ENCODE measurements around the gene TTF2. TPM values are rescaled to one million over a fixed set of nuclear protein-coding genes. Genes with fewer than 3 reads are reported as not detected.

The TTF2 gene
- total RNA-seq, 1 donor from 2014 or later = 36.1 TPM

GRCh38 chr1:117142200-117142599 lies 82.1 kb downstream of the TTF2 start:
- Histone ChIP-seq H3K4me3 (no peak overlapping the region), H3K4me2 (no peak overlapping the region), H2AFZ (replicated peaks) (no peak overlapping the region), H3K27me3 (no peaks in the 10 kb centered on the region), H3K27ac (no peak overlapping the region), H3K4me1 (peaks cover 10% of the 10 kb centered on the region), H3K9me3 (ENCODE audit: low read depth) (no peaks in the 10 kb centered on the region), H3K79me2 (ENCODE audit: low read depth) (no peaks in the 10 kb centered on the region), H3K36me3 (no peaks in the 10 kb centered on the region), H3K9ac (no peak overlapping the region), H3F3A (ENCODE audit: low read depth) (peaks cover 9% of the 10 kb centered on the region), H4K20me1 (ENCODE audit: low read depth) (no peaks in the 10 kb centered on the region)
- Mint-ChIP-seq H3K36me3 (no peaks in the 10 kb centered on the region), H3K27me3 (ENCODE audit: insufficient read depth, low read depth) (no peaks in the 10 kb centered on the region), H3K4me3 (no peak overlapping the region), H3K4me1 (peaks cover 25% of the 10 kb centered on the region), H3K9me3 (no peaks in the 10 kb centered on the region), H3K27ac (no peak overlapping the region)
- no peak for DNase-seq (ENCODE audit: low spot score)
- TF ChIP-seq EZH2phosphoT487 (IDR thresholded peaks at IDR 0.05) (no peak), EZH2 (IDR thresholded peaks at IDR 0.05) (no peak)
- TF ChIP-seq, protein P1, sequence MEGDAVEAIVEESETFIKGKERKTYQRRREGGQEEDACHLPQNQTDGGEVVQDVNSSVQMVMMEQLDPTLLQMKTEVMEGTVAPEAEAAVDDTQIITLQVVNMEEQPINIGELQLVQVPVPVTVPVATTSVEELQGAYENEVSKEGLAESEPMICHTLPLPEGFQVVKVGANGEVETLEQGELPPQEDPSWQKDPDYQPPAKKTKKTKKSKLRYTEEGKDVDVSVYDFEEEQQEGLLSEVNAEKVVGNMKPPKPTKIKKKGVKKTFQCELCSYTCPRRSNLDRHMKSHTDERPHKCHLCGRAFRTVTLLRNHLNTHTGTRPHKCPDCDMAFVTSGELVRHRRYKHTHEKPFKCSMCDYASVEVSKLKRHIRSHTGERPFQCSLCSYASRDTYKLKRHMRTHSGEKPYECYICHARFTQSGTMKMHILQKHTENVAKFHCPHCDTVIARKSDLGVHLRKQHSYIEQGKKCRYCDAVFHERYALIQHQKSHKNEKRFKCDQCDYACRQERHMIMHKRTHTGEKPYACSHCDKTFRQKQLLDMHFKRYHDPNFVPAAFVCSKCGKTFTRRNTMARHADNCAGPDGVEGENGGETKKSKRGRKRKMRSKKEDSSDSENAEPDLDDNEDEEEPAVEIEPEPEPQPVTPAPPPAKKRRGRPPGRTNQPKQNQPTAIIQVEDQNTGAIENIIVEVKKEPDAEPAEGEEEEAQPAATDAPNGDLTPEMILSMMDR (IDR thresholded peaks at IDR 0.05) = no peak

DNA sequence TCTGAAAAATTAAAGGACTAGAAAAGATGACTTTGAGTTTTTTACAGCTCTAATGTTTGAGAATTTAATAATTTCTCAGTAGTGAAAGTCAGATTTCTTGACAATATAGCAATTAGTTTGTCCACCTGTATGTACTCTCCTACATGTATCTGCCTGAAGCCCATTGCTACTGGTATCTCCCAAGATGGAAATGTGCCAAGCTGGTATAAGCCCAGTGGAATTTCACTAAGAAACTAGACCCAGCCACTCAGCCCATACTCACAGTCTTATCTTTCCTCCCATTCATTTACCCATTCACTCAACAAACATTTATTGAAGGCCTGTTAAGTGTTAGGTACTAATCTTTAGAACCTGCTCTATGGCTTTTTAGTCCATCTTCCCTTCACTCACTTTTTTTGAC lies 83.0 kb downstream of the TTF2 start:
- Histone ChIP-seq H3K79me2 (ENCODE audit: low read depth) (no peaks in the 10 kb centered on the region), H3K27ac (no peak overlapping the region)
- H3K4me1 Mint-ChIP-seq = peaks cover 28% of the 10 kb centered on the region

DNA sequence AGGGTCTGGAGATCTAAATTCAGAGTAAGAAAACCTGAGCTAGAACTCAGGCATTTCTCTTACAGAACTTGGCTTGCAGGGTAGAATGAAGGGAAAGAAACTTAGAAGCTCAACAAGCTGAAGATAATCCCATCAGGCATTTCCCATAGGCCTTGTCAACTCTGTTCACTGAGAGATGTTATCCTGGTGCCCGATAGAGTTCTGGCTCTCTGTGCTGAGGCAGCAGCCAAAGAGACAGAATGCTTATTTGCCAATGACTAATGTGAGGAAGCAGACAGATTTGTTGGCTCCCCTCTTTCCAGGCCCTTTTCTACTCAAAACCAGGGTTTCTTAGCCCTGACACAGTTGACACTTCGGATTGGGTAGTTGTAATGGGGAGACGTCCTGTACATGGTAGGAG lies 83.7 kb downstream of the TTF2 start:
- no peak overlapping the region for H3K27ac Mint-ChIP-seq
- H3K9me3 Mint-ChIP-seq = no peaks in the 10 kb centered on the region
- Histone ChIP-seq H3K4me3 (no peak overlapping the region), H3K4me1 (no peaks in the 10 kb centered on the region), H2AFZ (replicated peaks) (no peak overlapping the region), H3K27me3 (no peaks in the 10 kb centered on the region), H3K9me3 (ENCODE audit: low read depth) (no peaks in the 10 kb centered on the region), H3F3A (ENCODE audit: low read depth) (no peaks in the 10 kb centered on the region), H3K9ac (no peak overlapping the region), H3K4me2 (no peak overlapping the region), H3K27ac (no peak overlapping the region), H3K36me3 (no peaks in the 10 kb centered on the region), H3K79me2 (ENCODE audit: low read depth) (no peaks in the 10 kb centered on the region), H4K20me1 (ENCODE audit: low read depth) (no peaks in the 10 kb centered on the region)
- no peak overlapping the region for H3K4me3 Mint-ChIP-seq
- H3K27me3 Mint-ChIP-seq (ENCODE audit: insufficient read depth, low read depth) = no peaks in the 10 kb centered on the region
- H3K4me1 Mint-ChIP-seq = peaks cover 30% of the 10 kb centered on the region
- H3K36me3 Mint-ChIP-seq = no peaks in the 10 kb centered on the region
- no peak for DNase-seq (ENCODE audit: low spot score)
- TF ChIP-seq EZH2phosphoT487 (IDR thresholded peaks at IDR 0.05) = no peak
- TF ChIP-seq, protein P1 (IDR thresholded peaks at IDR 0.05) = no peak
- no peak for TF ChIP-seq EZH2 (IDR thresholded peaks at IDR 0.05)

More for the DNA sequence above, 83.0 kb downstream of the TTF2 start:
- H3K9ac ChIP-seq = no peak overlapping the region
- H3K9me3 Mint-ChIP-seq = no peaks in the 10 kb centered on the region
- TF ChIP-seq, protein P1 (IDR thresholded peaks at IDR 0.05) = no peak
- TF ChIP-seq EZH2phosphoT487 (IDR thresholded peaks at IDR 0.05) (no peak), EZH2 (IDR thresholded peaks at IDR 0.05) (no peak)
- H3K36me3 ChIP-seq = no peaks in the 10 kb centered on the region
- H3K4me2 ChIP-seq = no peak overlapping the region
- H3K27ac Mint-ChIP-seq = no peak overlapping the region
- no peaks in the 10 kb centered on the region for H3K27me3 Mint-ChIP-seq (ENCODE audit: insufficient read depth, low read depth)
- no peaks in the 10 kb centered on the region for H3K27me3 ChIP-seq
- no peak overlapping the region for H3K4me3 ChIP-seq
- H3F3A ChIP-seq (ENCODE audit: low read depth) = no peaks in the 10 kb centered on the region
- H3K4me3 Mint-ChIP-seq = no peak overlapping the region
- H4K20me1 ChIP-seq (ENCODE audit: low read depth) = no peaks in the 10 kb centered on the region
- peaks cover 1% of the 10 kb centered on the region for H3K4me1 ChIP-seq
- H2AFZ ChIP-seq (replicated peaks) = no peak overlapping the region
- H3K9me3 ChIP-seq (ENCODE audit: low read depth) = no peaks in the 10 kb centered on the region
- H3K36me3 Mint-ChIP-seq = no peaks in the 10 kb centered on the region
- no peak for DNase-seq (ENCODE audit: low spot score)
